K562 (cell line): Measurements from ENCODE around the gene PTGR2. TPM values are rescaled to one million over a fixed set of nuclear protein-coding genes. Genes with fewer than 3 reads are reported as not detected.

Experiments used
- ATAC-seq: fragments of 200-7000 bp; cut with Tn5 transposase; 3 replicates; pipeline ENCODE4 v1.9.1; 2020; ENCODE audit warnings: moderate library complexity
- BruUV-seq: library from RNA; stranded (reverse); fragments of 400-500 nt; replicated peaks from 2 replicates; lab custom pipeline; 2021; lab: Mats Ljungman, UMichigan
- CTCF ChIA-PET: fragments of 300-600 bp; formaldehyde crosslinking; extraction: SDS; loops from one replicate; lab custom pipeline; 2021; ENCODE audit warnings: low intra/inter-chr PET ratio; lab: Yijun Ruan, JAX
- POLR2A ChIA-PET: fragments of 300-600, 350-650 bp; sonication (Branson Sonifier 250); formaldehyde crosslinking; extraction: SDS; loops from one replicate; lab custom pipeline; 2021; ENCODE audit warnings: antibody characterized with exemption, inconsistent platforms; lab: Yijun Ruan, JAX
- DNase-seq, 4 experiments: peaks; one replicate each; pipeline versions ENCODE4 v3.0.0 to v3.0.0-alpha.2; 2011 to 2018; ENCODE audit warnings: low spot score in 3 of 4, mixed read lengths in 3 of 4; ENCODE audit errors: extremely low read depth in 1 of 4
- FAIRE-seq: peaks from 2 replicates; lab custom pipeline; 2011; peaks lifted over from hg19 to GRCh38; lab: Jason Lieb, UNC
- H2AFZ ChIP-seq: 2 replicates; pipeline ENCODE4 v1.6.0; 2011; ENCODE audit warnings: low read depth, low read length, control low read depth, inconsistent platforms
- H3K27ac ChIP-seq: fragments of 200-600 bp; 3 replicates; pipeline ENCODE4 v1.8.0; 2011; ENCODE audit warnings: low read depth, mild to moderate bottlenecking, control low read depth, inconsistent platforms, low read length, moderate library complexity, mixed read lengths; ENCODE audit errors: extremely low read depth
- H3K27me3 ChIP-seq, 2 experiments: fragments of 300-600 bp in 1 of 2; 2 replicates in 1 of 2; 3 replicates in 1 of 2; pipeline versions ENCODE4 v1.6.0 to v1.8.0; 2011; ENCODE audit warnings: inconsistent platforms in 2 of 2, low read length in 2 of 2, mild to moderate bottlenecking in 1 of 2, mixed read lengths in 1 of 2, moderate library complexity in 1 of 2; ENCODE audit not compliant: control insufficient read depth in 2 of 2, insufficient read depth in 2 of 2
- H3K36me3 ChIP-seq: fragments of 300-600 bp; 3 replicates; pipeline ENCODE4 v1.8.0; 2011; ENCODE audit warnings: mild to moderate bottlenecking, low read length, inconsistent platforms; ENCODE audit not compliant: control insufficient read depth, insufficient read depth
- H3K4me1 ChIP-seq, 2 experiments: fragments of 200-600 bp in 1 of 2; replicated peaks in 1 of 2; 2 replicates in 1 of 2; 3 replicates in 1 of 2; pipeline versions ENCODE4 v1.5.1 to v1.8.0; 2011; ENCODE audit warnings: inconsistent platforms in 2 of 2, low read length in 2 of 2, mild to moderate bottlenecking in 1 of 2, mixed read lengths in 1 of 2, moderate library complexity in 1 of 2; ENCODE audit not compliant: control insufficient read depth in 2 of 2, insufficient read depth in 2 of 2
- H3K4me2 ChIP-seq: 2 replicates; pipeline ENCODE4 v1.6.1; 2011; ENCODE audit warnings: low read length, control low read depth, inconsistent platforms, mixed read lengths; ENCODE audit not compliant: insufficient read depth
- H3K4me3 ChIP-seq: fragments of 200-600 bp; sonication (generic), shearing (Covaris generic); 2 replicates; pipeline ENCODE4 v1.5.1; 2016; ENCODE audit warnings: control low read depth, inconsistent platforms
- H3K79me2 ChIP-seq: fragments of 200-600 bp; 3 replicates; pipeline ENCODE4 v1.8.0; 2011; ENCODE audit warnings: low read length, inconsistent platforms; ENCODE audit not compliant: control insufficient read depth, insufficient read depth
- H3K9ac ChIP-seq, 2 experiments: 2 replicates each; pipeline versions ENCODE4 v1.6.0 to v1.6.1; 2011; ENCODE audit warnings: low read depth in 2 of 2, low read length in 2 of 2, control low read depth in 1 of 2, inconsistent platforms in 1 of 2, mild to moderate bottlenecking in 1 of 2, mixed read lengths in 1 of 2; ENCODE audit not compliant: insufficient read depth in 1 of 2
- H3K9me1 ChIP-seq: one replicate; pipeline ENCODE4 v1.6.0; 2011; ENCODE audit warnings: inconsistent platforms, mild to moderate bottlenecking, low read length, moderate library complexity; ENCODE audit not compliant: control insufficient read depth, insufficient read depth
- H3K9me3 ChIP-seq: replicated peaks from 2 replicates; pipeline ENCODE4 v1.5.1; 2011; ENCODE audit warnings: low read depth, low read length, inconsistent platforms; ENCODE audit not compliant: control insufficient read depth, insufficient read depth
- H4K20me1 ChIP-seq: replicated peaks from 2 replicates; pipeline ENCODE4 v1.6.1; 2011; ENCODE audit warnings: low read length, inconsistent platforms, mixed read lengths; ENCODE audit not compliant: control insufficient read depth, insufficient read depth
- ESRRA ChIP-seq: fragments of 450-650 bp; IDR thresholded peaks from 2 replicates; pipeline ENCODE4 v1.6.1; 2014; ENCODE audit warnings: low read depth, mild to moderate bottlenecking, moderate library complexity, borderline replicate concordance
- HDAC8 ChIP-seq: fragments of 450-650 bp; IDR thresholded peaks from 2 replicates; pipeline ENCODE4 v1.6.1; 2016; ENCODE audit warnings: mild to moderate bottlenecking, missing genetic modification characterization, moderate library complexity, missing compliant biosample characterization
- ZNF384 ChIP-seq: IDR thresholded peaks from 2 replicates; pipeline ENCODE4 v1.6.1; 2012; ENCODE audit warnings: low read depth, low read length, improper control_type of control experiment
- ZNF699 ChIP-seq: fragments of 250-450 bp; sonication (Bioruptor Pico); IDR thresholded peaks from 2 replicates; pipeline ENCODE4 v1.8.0; 2021; ENCODE audit warnings: mild to moderate bottlenecking, moderate library complexity; ENCODE audit not compliant: insufficient replicate concordance
- ZNF77 ChIP-seq: fragments of 250-450 bp; sonication (Bioruptor Pico); IDR thresholded peaks from 2 replicates; pipeline ENCODE4 v1.5.0; 2020
- in situ Hi-C: fragments of 300-500 bp; cut with MboI; formaldehyde crosslinking; loops from 4 replicates; pipeline ENCODE4 v1.15.0; 2018; ENCODE audit warnings: inconsistent platforms, mixed read lengths
- intact Hi-C: fragments of 100-400 bp; cut with micrococcal nuclease; formaldehyde crosslinking; loops from 2 replicates; pipeline ENCODE4 v1.14.2; 2022
- polyA plus RNA-seq, 8 experiments: library from polyadenylated mRNA; depleted of rRNA in 4 of 8; stranded (reverse) in 5 of 8; unstranded in 3 of 8; fragments of >200 nt; fragmentation: Nextera tagmentation in 2 of 8; fragmentation: Illumina TruSeq in 1 of 8; extraction: Ambion mirVana in 2 of 8; extraction: Trizol in 1 of 8; gene quantifications; 2 replicates each; pipeline versions ENCODE4 v1.2.1 to v1.2.3, GENCODE V29; 2011 to 2014; ENCODE audit warnings: inconsistent platforms in 1 of 8, missing spikeins in 1 of 8
- total RNA-seq, 7 experiments: library from RNA; depleted of rRNA in 6 of 7; stranded (reverse); fragments of >200 nt in 6 of 7; fragmentation: Illumina TruSeq in 2 of 7; extraction: Trizol in 2 of 7; gene quantifications; 2 replicates each; pipeline versions ENCODE4 v1.2.1 to v1.2.3, GENCODE V29; 2011 to 2021; ENCODE audit warnings: low replicate concordance in 1 of 7
- TF ChIP-seq, protein P1 (sequence below): sonication (generic); formaldehyde crosslinking; IDR thresholded peaks from 2 replicates; pipeline ENCODE4 v1.8.1; 2023; ENCODE audit warnings: mild to moderate bottlenecking, missing genetic modification reagents
- TF ChIP-seq, protein P2 (sequence below): sonication (generic); formaldehyde crosslinking; IDR thresholded peaks from 2 replicates; pipeline ENCODE4 v1.8.0; 2022; ENCODE audit warnings: missing genetic modification reagents, mild to moderate bottlenecking, borderline replicate concordance
- TF ChIP-seq, protein P3 (sequence below), 3 experiments: fragments of 200-800 bp in 1 of 3; sonication (Bioruptor generic) in 1 of 3; sonication (generic) in 1 of 3; formaldehyde crosslinking in 1 of 3; IDR thresholded peaks; 2 replicates each; pipeline versions ENCODE4 v1.6.1 to v1.8.0; 2016 to 2022; ENCODE audit warnings: mild to moderate bottlenecking in 2 of 3, missing compliant biosample characterization in 2 of 3, missing genetic modification characterization in 2 of 3, missing genetic modification reagents in 1 of 3
- TF ChIP-seq, protein P4 (sequence below): sonication (generic); formaldehyde crosslinking; IDR thresholded peaks from 2 replicates; pipeline ENCODE4 v1.8.0; 2023; ENCODE audit warnings: missing genetic modification reagents, mild to moderate bottlenecking, borderline replicate concordance
- TF ChIP-seq, protein P5 (sequence below): fragments of 450-650 bp; formaldehyde crosslinking; IDR thresholded peaks from 2 replicates; pipeline ENCODE4 v1.4.0; 2022; ENCODE audit warnings: missing genetic modification characterization

The PTGR2 gene
- total and polyA plus RNA-seq, 9 of the 15 experiments (the other 6 are each of a cell fraction or from before 2014, with no cell fraction given): 7.4 to 23.0 (median 13.0) TPM

DNA sequence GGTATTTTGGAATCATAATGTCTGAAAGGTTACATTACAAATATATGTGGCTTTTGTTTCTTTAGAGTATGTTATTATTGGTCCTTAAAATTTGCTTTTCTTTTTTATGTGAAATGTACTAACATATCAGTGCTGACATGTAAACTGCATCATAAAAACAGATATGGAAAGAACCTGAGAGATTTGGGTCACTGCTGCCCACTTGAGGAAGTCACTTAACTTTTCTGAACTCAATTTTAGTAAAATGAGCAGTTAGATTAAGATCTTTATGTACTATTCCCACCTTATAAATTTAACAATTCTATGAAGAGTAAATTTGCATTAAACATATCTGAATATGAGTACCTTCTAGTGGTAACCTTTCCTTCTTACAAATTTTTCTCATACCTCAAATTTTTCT lies 7.5 kb downstream of the PTGR2 start:
- H3K27ac ChIP-seq: no peak overlapping the region
- H3K9me1 ChIP-seq: no peaks in the 10 kb centered on the region
- in situ Hi-C loops (no loop called here), intact Hi-C loops (loop anchor here (10.0 kb wide), 1 partner anchor 224 kb away; no protein-coding TSS in a partner anchor)
- no peak overlapping the region for H3K9ac ChIP-seq
- no peak for ATAC-seq
- POLR2A ChIA-PET: no interaction called here
- no peak overlapping the region for H3K4me2 ChIP-seq
- CTCF ChIA-PET: no interaction called here
- BruUV-seq: no TSS peak
- peaks cover 0 to 3% of the 10 kb centered on the region in 2 experiments; a peak in 3 of 5 replicates for H3K4me1 ChIP-seq
- no peaks in the 10 kb centered on the region for H3K9me3 ChIP-seq
- FAIRE-seq: no peak
- H3K36me3 ChIP-seq: peaks cover 32% of the 10 kb centered on the region
- no peak overlapping the region for H3K4me3 ChIP-seq
- no peaks in the 10 kb centered on the region for H4K20me1 ChIP-seq
- H3K27me3 ChIP-seq: no peaks in the 10 kb centered on the region
- TF ChIP-seq ZNF699 (no peak), ZNF77 (no peak), ZNF384 (no peak), HDAC8 (tag) (no peak), ESRRA (no peak)
- TF ChIP-seq, protein P1, sequence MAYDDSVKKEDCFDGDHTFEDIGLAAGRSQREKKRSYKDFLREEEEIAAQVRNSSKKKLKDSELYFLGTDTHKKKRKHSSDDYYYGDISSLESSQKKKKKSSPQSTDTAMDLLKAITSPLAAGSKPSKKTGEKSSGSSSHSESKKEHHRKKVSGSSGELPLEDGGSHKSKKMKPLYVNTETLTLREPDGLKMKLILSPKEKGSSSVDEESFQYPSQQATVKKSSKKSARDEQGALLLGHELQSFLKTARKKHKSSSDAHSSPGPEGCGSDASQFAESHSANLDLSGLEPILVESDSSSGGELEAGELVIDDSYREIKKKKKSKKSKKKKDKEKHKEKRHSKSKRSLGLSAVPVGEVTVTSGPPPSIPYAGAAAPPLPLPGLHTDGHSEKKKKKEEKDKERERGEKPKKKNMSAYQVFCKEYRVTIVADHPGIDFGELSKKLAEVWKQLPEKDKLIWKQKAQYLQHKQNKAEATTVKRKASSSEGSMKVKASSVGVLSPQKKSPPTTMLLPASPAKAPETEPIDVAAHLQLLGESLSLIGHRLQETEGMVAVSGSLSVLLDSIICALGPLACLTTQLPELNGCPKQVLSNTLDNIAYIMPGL: no peak
- TF ChIP-seq, protein P2, sequence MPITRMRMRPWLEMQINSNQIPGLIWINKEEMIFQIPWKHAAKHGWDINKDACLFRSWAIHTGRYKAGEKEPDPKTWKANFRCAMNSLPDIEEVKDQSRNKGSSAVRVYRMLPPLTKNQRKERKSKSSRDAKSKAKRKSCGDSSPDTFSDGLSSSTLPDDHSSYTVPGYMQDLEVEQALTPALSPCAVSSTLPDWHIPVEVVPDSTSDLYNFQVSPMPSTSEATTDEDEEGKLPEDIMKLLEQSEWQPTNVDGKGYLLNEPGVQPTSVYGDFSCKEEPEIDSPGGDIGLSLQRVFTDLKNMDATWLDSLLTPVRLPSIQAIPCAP (CRISPR knock-in tag): no peak
- TF ChIP-seq, protein P3, sequence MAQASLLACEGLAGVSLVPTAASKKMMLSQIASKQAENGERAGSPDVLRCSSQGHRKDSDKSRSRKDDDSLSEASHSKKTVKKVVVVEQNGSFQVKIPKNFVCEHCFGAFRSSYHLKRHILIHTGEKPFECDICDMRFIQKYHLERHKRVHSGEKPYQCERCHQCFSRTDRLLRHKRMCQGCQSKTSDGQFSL (CRISPR knock-in tag; IDR thresholded peaks at IDR 0.05): no peak
- TF ChIP-seq, protein P3 (tag; IDR thresholded peaks at IDR 0.05): no peak
- TF ChIP-seq, protein P4, sequence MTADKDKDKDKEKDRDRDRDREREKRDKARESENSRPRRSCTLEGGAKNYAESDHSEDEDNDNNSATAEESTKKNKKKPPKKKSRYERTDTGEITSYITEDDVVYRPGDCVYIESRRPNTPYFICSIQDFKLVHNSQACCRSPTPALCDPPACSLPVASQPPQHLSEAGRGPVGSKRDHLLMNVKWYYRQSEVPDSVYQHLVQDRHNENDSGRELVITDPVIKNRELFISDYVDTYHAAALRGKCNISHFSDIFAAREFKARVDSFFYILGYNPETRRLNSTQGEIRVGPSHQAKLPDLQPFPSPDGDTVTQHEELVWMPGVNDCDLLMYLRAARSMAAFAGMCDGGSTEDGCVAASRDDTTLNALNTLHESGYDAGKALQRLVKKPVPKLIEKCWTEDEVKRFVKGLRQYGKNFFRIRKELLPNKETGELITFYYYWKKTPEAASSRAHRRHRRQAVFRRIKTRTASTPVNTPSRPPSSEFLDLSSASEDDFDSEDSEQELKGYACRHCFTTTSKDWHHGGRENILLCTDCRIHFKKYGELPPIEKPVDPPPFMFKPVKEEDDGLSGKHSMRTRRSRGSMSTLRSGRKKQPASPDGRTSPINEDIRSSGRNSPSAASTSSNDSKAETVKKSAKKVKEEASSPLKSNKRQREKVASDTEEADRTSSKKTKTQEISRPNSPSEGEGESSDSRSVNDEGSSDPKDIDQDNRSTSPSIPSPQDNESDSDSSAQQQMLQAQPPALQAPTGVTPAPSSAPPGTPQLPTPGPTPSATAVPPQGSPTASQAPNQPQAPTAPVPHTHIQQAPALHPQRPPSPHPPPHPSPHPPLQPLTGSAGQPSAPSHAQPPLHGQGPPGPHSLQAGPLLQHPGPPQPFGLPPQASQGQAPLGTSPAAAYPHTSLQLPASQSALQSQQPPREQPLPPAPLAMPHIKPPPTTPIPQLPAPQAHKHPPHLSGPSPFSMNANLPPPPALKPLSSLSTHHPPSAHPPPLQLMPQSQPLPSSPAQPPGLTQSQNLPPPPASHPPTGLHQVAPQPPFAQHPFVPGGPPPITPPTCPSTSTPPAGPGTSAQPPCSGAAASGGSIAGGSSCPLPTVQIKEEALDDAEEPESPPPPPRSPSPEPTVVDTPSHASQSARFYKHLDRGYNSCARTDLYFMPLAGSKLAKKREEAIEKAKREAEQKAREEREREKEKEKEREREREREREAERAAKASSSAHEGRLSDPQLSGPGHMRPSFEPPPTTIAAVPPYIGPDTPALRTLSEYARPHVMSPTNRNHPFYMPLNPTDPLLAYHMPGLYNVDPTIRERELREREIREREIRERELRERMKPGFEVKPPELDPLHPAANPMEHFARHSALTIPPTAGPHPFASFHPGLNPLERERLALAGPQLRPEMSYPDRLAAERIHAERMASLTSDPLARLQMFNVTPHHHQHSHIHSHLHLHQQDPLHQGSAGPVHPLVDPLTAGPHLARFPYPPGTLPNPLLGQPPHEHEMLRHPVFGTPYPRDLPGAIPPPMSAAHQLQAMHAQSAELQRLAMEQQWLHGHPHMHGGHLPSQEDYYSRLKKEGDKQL: no peak
- TF ChIP-seq, protein P5, sequence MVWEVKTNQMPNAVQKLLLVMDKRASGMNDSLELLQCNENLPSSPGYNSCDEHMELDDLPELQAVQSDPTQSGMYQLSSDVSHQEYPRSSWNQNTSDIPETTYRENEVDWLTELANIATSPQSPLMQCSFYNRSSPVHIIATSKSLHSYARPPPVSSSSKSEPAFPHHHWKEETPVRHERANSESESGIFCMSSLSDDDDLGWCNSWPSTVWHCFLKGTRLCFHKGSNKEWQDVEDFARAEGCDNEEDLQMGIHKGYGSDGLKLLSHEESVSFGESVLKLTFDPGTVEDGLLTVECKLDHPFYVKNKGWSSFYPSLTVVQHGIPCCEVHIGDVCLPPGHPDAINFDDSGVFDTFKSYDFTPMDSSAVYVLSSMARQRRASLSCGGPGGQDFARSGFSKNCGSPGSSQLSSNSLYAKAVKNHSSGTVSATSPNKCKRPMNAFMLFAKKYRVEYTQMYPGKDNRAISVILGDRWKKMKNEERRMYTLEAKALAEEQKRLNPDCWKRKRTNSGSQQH: no peak
- H3K79me2 ChIP-seq: no peaks in the 10 kb centered on the region
- DNase-seq: no peak
- no peak overlapping the region for H2AFZ ChIP-seq
